ENCODE results near the gene RASGEF1C.

The RASGEF1C gene

GRCh38 chr5:180173198-180173544, 35.8 kb downstream of the RASGEF1C start:
- no peak overlapping the region for H3K4me3 ChIP-seq (ENCODE audit: insufficient read depth, low read depth, low read length, poor library complexity, severe bottlenecking)
- no peaks in the 10 kb centered on the region for H3K4me1 ChIP-seq (ENCODE audit: control insufficient read depth, insufficient read depth, low read length, poor library complexity, severe bottlenecking)
- H3K9me3 ChIP-seq (ENCODE audit: control insufficient read depth, low read length): no peaks in the 10 kb centered on the region
- H3K27me3 ChIP-seq (replicated peaks; ENCODE audit: control insufficient read depth, insufficient read depth, low read length, poor library complexity, severe bottlenecking): no peaks in the 10 kb centered on the region
- no peak for DNase-seq
- H3K27ac ChIP-seq (ENCODE audit: insufficient read depth, low read length, poor library complexity, severe bottlenecking): no peak overlapping the region
- no peaks in the 10 kb centered on the region for H3K36me3 ChIP-seq (ENCODE audit: control insufficient read depth, insufficient read depth, low read length)

GRCh38 chr5:180172447-180173197, 36.4 kb downstream of the RASGEF1C start:
- no peak overlapping the region for H3K27ac ChIP-seq (ENCODE audit: insufficient read depth, low read length, poor library complexity, severe bottlenecking)
- H3K36me3 ChIP-seq (ENCODE audit: control insufficient read depth, insufficient read depth, low read length): no peaks in the 10 kb centered on the region
- no peaks in the 10 kb centered on the region for H3K27me3 ChIP-seq (replicated peaks; ENCODE audit: control insufficient read depth, insufficient read depth, low read length, poor library complexity, severe bottlenecking)
- H3K4me3 ChIP-seq (ENCODE audit: insufficient read depth, low read depth, low read length, poor library complexity, severe bottlenecking): no peak overlapping the region
- no peaks in the 10 kb centered on the region for H3K9me3 ChIP-seq (ENCODE audit: control insufficient read depth, low read length)
- H3K4me1 ChIP-seq (ENCODE audit: control insufficient read depth, insufficient read depth, low read length, poor library complexity, severe bottlenecking): no peaks in the 10 kb centered on the region
- no peak for DNase-seq

- Histone ChIP-seq H3K36me3 (ENCODE audit: control insufficient read depth, insufficient read depth, low read length) (no peaks in the 10 kb centered on the region), H3K27ac (ENCODE audit: insufficient read depth, low read length, poor library complexity, severe bottlenecking) (no peak overlapping the region), H3K27me3 (replicated peaks; ENCODE audit: control insufficient read depth, insufficient read depth, low read length, poor library complexity, severe bottlenecking) (no peaks in the 10 kb centered on the region), H3K4me1 (ENCODE audit: control insufficient read depth, insufficient read depth, low read length, poor library complexity, severe bottlenecking) (no peaks in the 10 kb centered on the region), H3K4me3 (ENCODE audit: insufficient read depth, low read depth, low read length, poor library complexity, severe bottlenecking) (no peak overlapping the region), H3K9me3 (ENCODE audit: control insufficient read depth, low read length) (no peaks in the 10 kb centered on the region)
- DNase-seq: no peak
These were observed 37.4 kb downstream of the RASGEF1C start for GRCh38 chr5:180171568-180172094.

- Histone ChIP-seq H3K27me3 (replicated peaks; ENCODE audit: control insufficient read depth, insufficient read depth, low read length, poor library complexity, severe bottlenecking) (no peaks in the 10 kb centered on the region), H3K4me3 (ENCODE audit: insufficient read depth, low read depth, low read length, poor library complexity, severe bottlenecking) (no peak overlapping the region), H3K4me1 (ENCODE audit: control insufficient read depth, insufficient read depth, low read length, poor library complexity, severe bottlenecking) (no peaks in the 10 kb centered on the region), H3K9me3 (ENCODE audit: control insufficient read depth, low read length) (no peaks in the 10 kb centered on the region), H3K27ac (ENCODE audit: insufficient read depth, low read length, poor library complexity, severe bottlenecking) (no peak overlapping the region), H3K36me3 (ENCODE audit: control insufficient read depth, insufficient read depth, low read length) (no peaks in the 10 kb centered on the region)
- no peak for DNase-seq
These were observed 38.0 kb downstream of the RASGEF1C start for GRCh38 chr5:180170810-180171567.

GRCh38 chr5:180170106-180170809, 38.8 kb downstream of the RASGEF1C start:
- H3K4me3 ChIP-seq (ENCODE audit: insufficient read depth, low read depth, low read length, poor library complexity, severe bottlenecking): no peak overlapping the region
- H3K27ac ChIP-seq (ENCODE audit: insufficient read depth, low read length, poor library complexity, severe bottlenecking): no peak overlapping the region
- no peaks in the 10 kb centered on the region for H3K36me3 ChIP-seq (ENCODE audit: control insufficient read depth, insufficient read depth, low read length)
- H3K9me3 ChIP-seq (ENCODE audit: control insufficient read depth, low read length): no peaks in the 10 kb centered on the region
- DNase-seq: no peak
- H3K4me1 ChIP-seq (ENCODE audit: control insufficient read depth, insufficient read depth, low read length, poor library complexity, severe bottlenecking): no peaks in the 10 kb centered on the region
- no peaks in the 10 kb centered on the region for H3K27me3 ChIP-seq (replicated peaks; ENCODE audit: control insufficient read depth, insufficient read depth, low read length, poor library complexity, severe bottlenecking)

- DNase-seq: no peak
- Histone ChIP-seq H3K36me3 (ENCODE audit: control insufficient read depth, insufficient read depth, low read length) (no peaks in the 10 kb centered on the region), H3K9me3 (ENCODE audit: control insufficient read depth, low read length) (no peaks in the 10 kb centered on the region), H3K4me3 (ENCODE audit: insufficient read depth, low read depth, low read length, poor library complexity, severe bottlenecking) (no peak overlapping the region), H3K27me3 (replicated peaks; ENCODE audit: control insufficient read depth, insufficient read depth, low read length, poor library complexity, severe bottlenecking) (no peaks in the 10 kb centered on the region), H3K27ac (ENCODE audit: insufficient read depth, low read length, poor library complexity, severe bottlenecking) (no peak overlapping the region), H3K4me1 (ENCODE audit: control insufficient read depth, insufficient read depth, low read length, poor library complexity, severe bottlenecking) (no peaks in the 10 kb centered on the region)
These were observed 39.5 kb downstream of the RASGEF1C start for GRCh38 chr5:180169248-180170105.

- Histone ChIP-seq H3K27ac (ENCODE audit: insufficient read depth, low read length, poor library complexity, severe bottlenecking) (no peak overlapping the region), H3K9me3 (ENCODE audit: control insufficient read depth, low read length) (no peaks in the 10 kb centered on the region), H3K4me1 (ENCODE audit: control insufficient read depth, insufficient read depth, low read length, poor library complexity, severe bottlenecking) (no peaks in the 10 kb centered on the region), H3K27me3 (replicated peaks; ENCODE audit: control insufficient read depth, insufficient read depth, low read length, poor library complexity, severe bottlenecking) (no peaks in the 10 kb centered on the region), H3K4me3 (ENCODE audit: insufficient read depth, low read depth, low read length, poor library complexity, severe bottlenecking) (no peak overlapping the region), H3K36me3 (ENCODE audit: control insufficient read depth, insufficient read depth, low read length) (no peaks in the 10 kb centered on the region)
- no peak for DNase-seq
These were observed 40.3 kb downstream of the RASGEF1C start for GRCh38 chr5:180168758-180169157.

- no peak overlapping the region for H3K27ac ChIP-seq (ENCODE audit: insufficient read depth, low read length, poor library complexity, severe bottlenecking)
- no peak overlapping the region for H3K4me3 ChIP-seq (ENCODE audit: insufficient read depth, low read depth, low read length, poor library complexity, severe bottlenecking)
- no peaks in the 10 kb centered on the region for H3K36me3 ChIP-seq (ENCODE audit: control insufficient read depth, insufficient read depth, low read length)
- no peaks in the 10 kb centered on the region for H3K9me3 ChIP-seq (ENCODE audit: control insufficient read depth, low read length)
- no peaks in the 10 kb centered on the region for H3K27me3 ChIP-seq (replicated peaks; ENCODE audit: control insufficient read depth, insufficient read depth, low read length, poor library complexity, severe bottlenecking)
- DNase-seq: no peak
- no peaks in the 10 kb centered on the region for H3K4me1 ChIP-seq (ENCODE audit: control insufficient read depth, insufficient read depth, low read length, poor library complexity, severe bottlenecking)
These were observed 42.8 kb downstream of the RASGEF1C start for GRCh38 chr5:180166176-180166575.

GRCh38 chr5:180162304-180162661, 46.7 kb downstream of the RASGEF1C start:
- no peak overlapping the region for H3K4me3 ChIP-seq (ENCODE audit: insufficient read depth, low read depth, low read length, poor library complexity, severe bottlenecking)
- H3K36me3 ChIP-seq (ENCODE audit: control insufficient read depth, insufficient read depth, low read length): no peaks in the 10 kb centered on the region
- H3K9me3 ChIP-seq (ENCODE audit: control insufficient read depth, low read length): no peaks in the 10 kb centered on the region
- no peaks in the 10 kb centered on the region for H3K4me1 ChIP-seq (ENCODE audit: control insufficient read depth, insufficient read depth, low read length, poor library complexity, severe bottlenecking)
- H3K27ac ChIP-seq (ENCODE audit: insufficient read depth, low read length, poor library complexity, severe bottlenecking): no peak overlapping the region
- no peak for DNase-seq
- H3K27me3 ChIP-seq (replicated peaks; ENCODE audit: control insufficient read depth, insufficient read depth, low read length, poor library complexity, severe bottlenecking): no peaks in the 10 kb centered on the region
